PFSK-1 (cell line): ENCODE data around the gene CCDC85C.

Source experiments
- FOXP2 ChIP-seq: optimal IDR thresholded peaks from 2 replicates; pipeline ENCODE3; 2011; ENCODE audit warnings: borderline replicate concordance, control low read depth, inconsistent platforms; ENCODE audit not compliant: insufficient read depth; ENCODE audit errors: extremely low read length, extremely low read depth
- POLR2AphosphoS5 ChIP-seq: IDR thresholded peaks from 2 replicates; pipeline ENCODE4 v1.6.1; 2012; ENCODE audit warnings: low read depth, mild to moderate bottlenecking, control low read depth, low read length, moderate library complexity
- REST ChIP-seq, 2 experiments: IDR thresholded peaks; 2 replicates each; pipeline versions ENCODE4 v1.6.1 to v1.8.0; 2011 to 2012; ENCODE audit warnings: low read depth in 2 of 2, low read length in 2 of 2, control low read depth in 1 of 2, inconsistent platforms in 1 of 2, mild to moderate bottlenecking in 1 of 2, moderate library complexity in 1 of 2; ENCODE audit not compliant: insufficient read depth in 1 of 2
- TAF1 ChIP-seq: IDR thresholded peaks from 2 replicates; pipeline ENCODE4 v1.6.1; 2012; ENCODE audit warnings: low read length, control low read depth, borderline replicate concordance; ENCODE audit not compliant: insufficient read depth

GRCh38 chr14:99527427-99528076 lies 76.5 kb downstream of the CCDC85C start:
- TF ChIP-seq TAF1 (no peak), FOXP2 (no peak), POLR2AphosphoS5 (no peak), REST (IDR thresholded peaks at IDR 0.05; ENCODE audit: insufficient read depth in 1 of 2, low read depth in 2 of 2, low read length in 2 of 2) (no peak)
